Vagina (tissue), 2 donors: Measurements from ENCODE around the gene AGBL1. TPM values are rescaled to one million over a fixed set of nuclear protein-coding genes. Genes with fewer than 3 reads are reported as not detected.

Source experiments
- DNase-seq, 2 donors: peaks; one replicate each; pipeline ENCODE4 v3.0.0-alpha.2; 2017; ENCODE audit errors: extremely low spot score in 2 of 2
- H3K27ac ChIP-seq: fragments of 200-600 bp; sonication (generic); one replicate; pipeline ENCODE4 v1.5.1; 2019
- H3K27me3 ChIP-seq: fragments of 200-600 bp; sonication (generic); one replicate; pipeline ENCODE4 v1.5.1; 2019
- H3K36me3 ChIP-seq, 2 donors: fragments of 200-600 bp; sonication (generic); one replicate each; pipeline ENCODE4 v1.5.1; 2017 to 2019
- H3K4me1 ChIP-seq: fragments of 200-600 bp; sonication (generic); one replicate; pipeline ENCODE4 v1.5.1; 2019
- H3K4me3 ChIP-seq, 2 donors: fragments of 200-600 bp; sonication (generic); 1 replicate in 1 of 2; 2 replicates in 1 of 2; pipeline ENCODE4 v1.5.1; 2016 to 2019
- H3K9me3 ChIP-seq: fragments of 200-600 bp; sonication (generic); one replicate; pipeline ENCODE4 v1.5.1; 2019
- POLR2A ChIP-seq, 2 donors: fragments of 450-650 bp; IDR thresholded peaks; one replicate each; pipeline ENCODE4 v1.6.1; 2017; ENCODE audit warnings: antibody characterized with exemption in 2 of 2, mild to moderate bottlenecking in 2 of 2, moderate library complexity in 2 of 2
- POLR2AphosphoS5 ChIP-seq, 2 donors: sonication (generic); formaldehyde crosslinking; IDR thresholded peaks; one replicate each; pipeline ENCODE4 v1.9.0; 2017; ENCODE audit warnings: antibody characterized with exemption in 2 of 2, mild to moderate bottlenecking in 2 of 2, low read depth in 1 of 2; ENCODE audit not compliant: insufficient read depth in 1 of 2
- intact Hi-C: fragments of 100-400 bp; cut with DNase I; formaldehyde crosslinking; loops from one replicate; pipeline ENCODE4 v1.15.1; 2023
- total RNA-seq: library from RNA; depleted of rRNA; stranded (reverse); fragments of >200 nt; gene quantifications from one replicate; pipeline ENCODE4 v1.2.3, GENCODE V29; 2016
- TF ChIP-seq, protein P1 (sequence below), 3 experiments: fragments of 450-650 bp in 2 of 3; fragments of 200-600 bp in 1 of 3; sonication (generic) in 1 of 3; IDR thresholded peaks; one replicate each; pipeline ENCODE4 v1.5.1; 2017 to 2019; ENCODE audit warnings: antibody characterized with exemption in 3 of 3, mild to moderate bottlenecking in 2 of 3, moderate library complexity in 2 of 3

The AGBL1 gene
- total RNA-seq, 1 donor from 2014 or later = not detected

DNA sequence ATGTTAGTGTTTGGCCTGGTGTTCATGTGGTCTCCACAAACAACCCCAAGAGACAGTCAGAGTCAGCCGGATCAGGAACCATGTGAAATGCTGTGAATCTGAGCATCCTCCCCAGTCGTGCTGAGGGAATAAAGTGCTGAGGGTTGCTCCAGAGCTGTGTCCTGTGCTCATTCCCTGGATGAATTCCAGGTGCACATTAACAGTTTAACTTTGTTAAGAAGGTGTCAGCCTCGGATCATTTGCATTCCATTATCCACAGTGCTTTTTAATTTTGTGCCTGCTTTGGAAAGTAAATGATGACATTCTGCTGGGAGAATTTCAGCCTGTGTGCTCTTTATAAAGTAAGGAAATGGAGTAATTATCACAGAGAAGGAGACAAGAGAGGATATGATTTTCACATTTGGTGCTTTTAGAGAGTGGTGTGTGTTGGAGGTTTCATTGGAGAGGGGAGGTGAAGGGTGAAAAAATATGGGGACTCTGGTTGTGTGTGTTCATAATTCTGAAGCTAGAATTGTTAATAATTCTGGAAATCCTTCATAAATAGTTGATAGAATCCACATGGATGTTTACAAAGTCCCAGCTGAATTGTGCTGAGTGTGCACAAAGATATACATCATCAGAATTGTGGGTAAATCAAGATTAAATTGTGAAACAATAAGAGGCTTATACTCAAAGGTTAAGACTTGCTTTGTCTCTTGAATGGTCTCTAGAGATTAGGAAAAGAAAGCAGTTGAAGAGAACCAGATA is 621.4 kb downstream of the AGBL1 start:
- no peak for DNase-seq
- intact Hi-C loops = no loop called here
- H3K4me3 ChIP-seq = no peak overlapping the region
- H3K4me1 ChIP-seq = no peaks in the 10 kb centered on the region
- TF ChIP-seq POLR2AphosphoS5 (IDR thresholded peaks at IDR 0.05; ENCODE audit: insufficient read depth in 1 of 2, low read depth in 1 of 2) (no peak), POLR2A (IDR thresholded peaks at IDR 0.05) (no peak)
- TF ChIP-seq, protein P1, sequence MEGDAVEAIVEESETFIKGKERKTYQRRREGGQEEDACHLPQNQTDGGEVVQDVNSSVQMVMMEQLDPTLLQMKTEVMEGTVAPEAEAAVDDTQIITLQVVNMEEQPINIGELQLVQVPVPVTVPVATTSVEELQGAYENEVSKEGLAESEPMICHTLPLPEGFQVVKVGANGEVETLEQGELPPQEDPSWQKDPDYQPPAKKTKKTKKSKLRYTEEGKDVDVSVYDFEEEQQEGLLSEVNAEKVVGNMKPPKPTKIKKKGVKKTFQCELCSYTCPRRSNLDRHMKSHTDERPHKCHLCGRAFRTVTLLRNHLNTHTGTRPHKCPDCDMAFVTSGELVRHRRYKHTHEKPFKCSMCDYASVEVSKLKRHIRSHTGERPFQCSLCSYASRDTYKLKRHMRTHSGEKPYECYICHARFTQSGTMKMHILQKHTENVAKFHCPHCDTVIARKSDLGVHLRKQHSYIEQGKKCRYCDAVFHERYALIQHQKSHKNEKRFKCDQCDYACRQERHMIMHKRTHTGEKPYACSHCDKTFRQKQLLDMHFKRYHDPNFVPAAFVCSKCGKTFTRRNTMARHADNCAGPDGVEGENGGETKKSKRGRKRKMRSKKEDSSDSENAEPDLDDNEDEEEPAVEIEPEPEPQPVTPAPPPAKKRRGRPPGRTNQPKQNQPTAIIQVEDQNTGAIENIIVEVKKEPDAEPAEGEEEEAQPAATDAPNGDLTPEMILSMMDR (IDR thresholded peaks at IDR 0.05) = no peak
- no peaks in the 10 kb centered on the region for H3K9me3 ChIP-seq
- no peaks in the 10 kb centered on the region for H3K27me3 ChIP-seq
- H3K36me3 ChIP-seq = no peaks in the 10 kb centered on the region
- H3K27ac ChIP-seq = no peak overlapping the region

DNA sequence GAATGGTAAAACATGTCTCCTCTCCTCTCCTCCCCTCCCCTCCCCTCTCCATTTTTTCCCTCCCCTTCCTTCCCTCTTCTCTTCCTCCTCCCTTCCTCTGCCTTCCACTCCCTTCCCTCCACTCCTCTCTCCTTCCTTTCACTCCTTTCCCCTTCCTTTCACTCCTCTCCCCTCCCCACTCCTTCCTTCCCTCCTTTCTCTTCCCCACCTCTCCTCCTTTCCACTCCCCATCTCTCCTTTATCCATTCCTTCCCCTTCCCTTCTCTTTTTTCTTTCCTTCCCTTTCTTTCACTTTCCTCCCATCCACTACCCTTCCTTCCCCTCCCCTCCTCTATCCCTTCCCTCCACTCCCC is 621.9 kb downstream of the AGBL1 start:
- intact Hi-C loops = no loop called here
- Histone ChIP-seq H3K9me3 (no peaks in the 10 kb centered on the region), H3K4me1 (no peaks in the 10 kb centered on the region), H3K27ac (no peak overlapping the region), H3K27me3 (no peaks in the 10 kb centered on the region), H3K4me3 (no peak overlapping the region), H3K36me3 (no peaks in the 10 kb centered on the region)
- TF ChIP-seq, protein P1 (IDR thresholded peaks at IDR 0.05) = no peak
- TF ChIP-seq POLR2AphosphoS5 (IDR thresholded peaks at IDR 0.05; ENCODE audit: insufficient read depth in 1 of 2, low read depth in 1 of 2) (no peak), POLR2A (IDR thresholded peaks at IDR 0.05) (no peak)
- DNase-seq = no peak

DNA sequence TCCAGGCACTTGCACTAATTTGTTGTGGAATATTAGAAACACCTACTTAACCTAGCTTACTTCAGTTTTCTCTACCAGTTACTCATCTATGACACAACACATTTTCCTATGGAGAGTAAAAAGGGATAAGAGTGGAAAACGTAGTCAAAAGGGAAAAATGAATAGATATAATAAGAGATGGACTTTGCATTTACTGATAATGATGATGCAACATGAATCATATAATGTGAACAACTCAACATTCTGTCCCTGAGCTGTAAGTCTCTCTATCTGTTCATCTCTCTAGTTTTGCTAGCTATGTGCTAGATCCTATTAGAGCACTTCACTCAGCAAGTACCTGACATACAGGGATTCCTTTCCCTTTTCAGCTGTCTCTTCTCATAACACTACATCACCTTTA is 627.1 kb downstream of the AGBL1 start:
- DNase-seq = no peak
- intact Hi-C loops = no loop called here
- no peaks in the 10 kb centered on the region for H3K4me1 ChIP-seq
- TF ChIP-seq POLR2AphosphoS5 (IDR thresholded peaks at IDR 0.05; ENCODE audit: insufficient read depth in 1 of 2, low read depth in 1 of 2) = no peak
- TF ChIP-seq POLR2A (IDR thresholded peaks at IDR 0.05) = no peak
- TF ChIP-seq, protein P1 (IDR thresholded peaks at IDR 0.05) = no peak
- no peak overlapping the region for H3K4me3 ChIP-seq
- H3K9me3 ChIP-seq = no peaks in the 10 kb centered on the region
- no peaks in the 10 kb centered on the region for H3K36me3 ChIP-seq
- no peak overlapping the region for H3K27ac ChIP-seq
- H3K27me3 ChIP-seq = no peaks in the 10 kb centered on the region

DNA sequence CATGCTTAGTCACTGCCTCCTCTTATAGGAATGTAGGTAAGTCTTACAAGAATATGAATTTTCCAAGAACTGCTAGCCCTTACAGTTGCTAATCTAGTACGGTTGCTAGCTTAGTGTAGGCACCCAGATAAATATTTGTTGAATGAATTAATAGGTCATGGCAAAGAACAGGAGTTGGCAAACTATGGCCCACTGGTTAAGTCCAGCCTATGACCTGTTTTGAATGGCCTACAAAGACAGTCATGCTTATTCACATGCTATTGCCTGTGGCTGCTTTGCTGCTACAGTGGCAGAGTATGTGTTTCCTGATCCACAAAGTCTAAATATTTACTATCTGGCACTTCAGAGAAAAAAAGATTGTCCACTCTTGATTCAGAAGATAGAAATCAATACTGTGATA is 631.8 kb downstream of the AGBL1 start:
- intact Hi-C loops = no loop called here
- Histone ChIP-seq H3K27ac (no peak overlapping the region), H3K36me3 (no peaks in the 10 kb centered on the region), H3K27me3 (no peaks in the 10 kb centered on the region), H3K9me3 (no peaks in the 10 kb centered on the region), H3K4me3 (no peak overlapping the region), H3K4me1 (no peaks in the 10 kb centered on the region)
- no peak for DNase-seq
- TF ChIP-seq, protein P1 (IDR thresholded peaks at IDR 0.05) = no peak
- TF ChIP-seq POLR2AphosphoS5 (IDR thresholded peaks at IDR 0.05; ENCODE audit: insufficient read depth in 1 of 2, low read depth in 1 of 2) (no peak), POLR2A (IDR thresholded peaks at IDR 0.05) (no peak)

DNA sequence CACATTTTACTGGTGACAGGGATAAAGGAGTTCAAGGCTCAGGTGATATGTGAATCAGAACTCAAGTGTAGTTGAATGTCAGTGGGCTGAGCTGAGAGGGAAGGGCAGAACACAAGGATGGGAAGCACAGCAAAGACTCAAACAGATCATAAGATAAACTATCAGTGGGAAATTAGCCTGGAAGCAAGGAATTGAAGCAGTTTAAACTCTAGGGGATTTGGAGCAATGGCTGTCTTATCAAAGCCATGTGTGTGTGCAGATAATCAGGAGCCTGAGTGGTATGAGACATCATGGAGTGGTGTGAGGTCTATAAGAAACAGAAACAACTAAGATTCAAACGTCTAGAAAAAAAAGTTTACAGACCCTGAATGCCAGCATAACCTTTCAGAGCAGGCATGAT is 634.6 kb downstream of the AGBL1 start:
- Histone ChIP-seq H3K36me3 (no peaks in the 10 kb centered on the region), H3K27ac (no peak overlapping the region), H3K4me3 (no peak overlapping the region), H3K4me1 (no peaks in the 10 kb centered on the region), H3K27me3 (no peaks in the 10 kb centered on the region), H3K9me3 (no peaks in the 10 kb centered on the region)
- no peak for DNase-seq
- intact Hi-C loops = no loop called here
- TF ChIP-seq POLR2AphosphoS5 (IDR thresholded peaks at IDR 0.05; ENCODE audit: insufficient read depth in 1 of 2, low read depth in 1 of 2) (no peak), POLR2A (IDR thresholded peaks at IDR 0.05) (no peak)
- TF ChIP-seq, protein P1 (IDR thresholded peaks at IDR 0.05) = no peak
